ENCODE data around the gene CD37. TPM values are rescaled to one million over a fixed set of nuclear protein-coding genes. Genes with fewer than 3 reads are reported as not detected.

The CD37 gene
- total and polyA plus RNA-seq, 10 of the 15 experiments (the other 5 are each of a cell fraction or from before 2014, with no cell fraction given): 34.1 to 359 (median 108) TPM

GRCh38 chr19:49355909-49356353, 20.7 kb downstream of the CD37 start:
- BruUV-seq (replicated peaks): no TSS peak
- POLR2A ChIA-PET: interaction anchor here (0.6 kb wide), 2 partner anchors 63 to 205 kb away, joined by 4 to 5 read pairs; no protein-coding TSS in a partner anchor
- H3K4me1 ChIP-seq (ENCODE audit: control insufficient read depth, insufficient read depth, low read length): no peaks in the 10 kb centered on the region; the same call in 1 of the 2 replicates

GRCh38 chr19:49356382-49356781, 21.2 kb downstream of the CD37 start:
- Histone ChIP-seq H3K9ac (ENCODE audit: control insufficient read depth, insufficient read depth, low read length) (no peak overlapping the region), H3K9me3 (replicated peaks; ENCODE audit: control insufficient read depth, insufficient read depth, low read length) (no peaks in the 10 kb centered on the region), H3K36me3 (ENCODE audit: control insufficient read depth in 2 of 2, insufficient read depth in 2 of 2, low read length in 1 of 2) (no peaks in the 10 kb centered on the region), H3K4me1 (ENCODE audit: control insufficient read depth, insufficient read depth, low read length) (no peaks in the 10 kb centered on the region; the same call in 1 of the 2 replicates), H2AFZ (ENCODE audit: control insufficient read depth, low read depth, low read length) (no peak overlapping the region), H3K4me2 (ENCODE audit: control insufficient read depth, insufficient read depth) (no peak overlapping the region), H3K27ac (ENCODE audit: control insufficient read depth, insufficient read depth) (no peak overlapping the region), H3K4me3 (no peak overlapping the region), H4K20me1 (ENCODE audit: control insufficient read depth, insufficient read depth) (no peaks in the 10 kb centered on the region), H3K79me2 (ENCODE audit: control insufficient read depth, insufficient read depth, low read length) (no peaks in the 10 kb centered on the region), H3K27me3 (replicated peaks in 1 of 2; ENCODE audit: control insufficient read depth in 2 of 2, insufficient read depth in 2 of 2, low read length in 1 of 2) (peaks cover 2% of the 10 kb centered on the region in 2 experiments; a peak in 3 of 4 replicates)
- no peak for FAIRE-seq
- DNase-seq (ENCODE audit: low read depth, low spot score): no peak
- no peak for ATAC-seq
- CTCF ChIA-PET: no interaction called here
- POLR2A ChIA-PET: interaction anchor here (0.6 kb wide), 2 partner anchors 63 to 205 kb away, joined by 4 to 5 read pairs; no protein-coding TSS in a partner anchor
- RAD21 ChIA-PET (ENCODE audit: unreplicated experiment): interaction anchor here (0.5 kb wide), 1 partner anchor 49 kb away, joined by 4 read pairs; no protein-coding TSS in a partner anchor
- WGBS (ENCODE audit: insufficient coverage, insufficient replicate concordance, low lambda C conversion rate, missing lambda C conversion rate): 37% methylated on average over 7 of the region's 7 CpGs
- no TSS peak for BruUV-seq (replicated peaks)
- intact Hi-C loops (cut with micrococcal nuclease; ENCODE audit: unreplicated experiment) (no loop called here), in situ Hi-C loops (cut with MboI) (no loop called here)
- SMC1A ChIA-PET (ENCODE audit: uncharacterized antibody, unreplicated experiment): no interaction called here
- TF ChIP-seq HDGF (IDR thresholded peaks at IDR 0.05) (no peak), REST (IDR thresholded peaks at IDR 0.05; ENCODE audit: low read depth, low read length) (no peak)

More at GRCh38 chr19:49355909-49356353, 20.7 kb downstream of the CD37 start:
- H2AFZ ChIP-seq (ENCODE audit: control insufficient read depth, low read depth, low read length): no peak overlapping the region
- no peak overlapping the region for H3K4me3 ChIP-seq
- WGBS (ENCODE audit: insufficient coverage, insufficient replicate concordance, low lambda C conversion rate, missing lambda C conversion rate): 0% methylated on average over 8 of the region's 12 CpGs
- intact Hi-C loops (cut with micrococcal nuclease; ENCODE audit: unreplicated experiment) (no loop called here), in situ Hi-C loops (cut with MboI) (no loop called here)
- SMC1A ChIA-PET (ENCODE audit: uncharacterized antibody, unreplicated experiment): no interaction called here
- no peak for ATAC-seq
- no peak for TF ChIP-seq HDAC2 (IDR thresholded peaks at IDR 0.05)
- TF ChIP-seq FOXK2 (IDR thresholded peaks at IDR 0.05): no peak
- TF ChIP-seq SMAD5 (IDR thresholded peaks at IDR 0.05; ENCODE audit: low read depth): no peak
- DNase-seq (ENCODE audit: low read depth, low spot score): no peak
- RAD21 ChIA-PET (ENCODE audit: unreplicated experiment): interaction anchor here (0.5 kb wide), 1 partner anchor 49 kb away, joined by 4 read pairs; no protein-coding TSS in a partner anchor
- no peaks in the 10 kb centered on the region for H4K20me1 ChIP-seq (ENCODE audit: control insufficient read depth, insufficient read depth)
- FAIRE-seq: no peak
- H3K79me2 ChIP-seq (ENCODE audit: control insufficient read depth, insufficient read depth, low read length): no peaks in the 10 kb centered on the region
- CTCF ChIA-PET: no interaction called here
- no peaks in the 10 kb centered on the region for H3K36me3 ChIP-seq (ENCODE audit: control insufficient read depth in 2 of 2, insufficient read depth in 2 of 2, low read length in 1 of 2)
- H3K9ac ChIP-seq (ENCODE audit: control insufficient read depth, insufficient read depth, low read length): no peak overlapping the region
- H3K4me2 ChIP-seq (ENCODE audit: control insufficient read depth, insufficient read depth): no peak overlapping the region
- no peaks in the 10 kb centered on the region; the same call in 2 of the 3 replicates for H3K9me3 ChIP-seq (replicated peaks; ENCODE audit: control insufficient read depth, insufficient read depth, low read length)
- peaks cover 0 to 2% of the 10 kb centered on the region in 2 experiments; a peak in 2 of 4 replicates for H3K27me3 ChIP-seq (replicated peaks in 1 of 2; ENCODE audit: control insufficient read depth in 2 of 2, insufficient read depth in 2 of 2, low read length in 1 of 2)
- H3K27ac ChIP-seq (ENCODE audit: control insufficient read depth, insufficient read depth): no peak overlapping the region

Data from GM12878 (cell line).